GM12873 (cell line): ENCODE results near the gene SYNPO.

Experiments used
- TF ChIP-seq, protein P1 (sequence below): IDR thresholded peaks from 2 replicates; pipeline ENCODE4 v1.5.1; 2012; ENCODE audit warnings: low read depth, mild to moderate bottlenecking, moderate library complexity, low read length, control low read depth; ENCODE audit not compliant: insufficient read depth; ENCODE audit errors: missing control alignments

Gene SYNPO

GRCh38 chr5:150644058-150644457 lies 3.6 kb downstream of the SYNPO start:
- TF ChIP-seq, protein P1, sequence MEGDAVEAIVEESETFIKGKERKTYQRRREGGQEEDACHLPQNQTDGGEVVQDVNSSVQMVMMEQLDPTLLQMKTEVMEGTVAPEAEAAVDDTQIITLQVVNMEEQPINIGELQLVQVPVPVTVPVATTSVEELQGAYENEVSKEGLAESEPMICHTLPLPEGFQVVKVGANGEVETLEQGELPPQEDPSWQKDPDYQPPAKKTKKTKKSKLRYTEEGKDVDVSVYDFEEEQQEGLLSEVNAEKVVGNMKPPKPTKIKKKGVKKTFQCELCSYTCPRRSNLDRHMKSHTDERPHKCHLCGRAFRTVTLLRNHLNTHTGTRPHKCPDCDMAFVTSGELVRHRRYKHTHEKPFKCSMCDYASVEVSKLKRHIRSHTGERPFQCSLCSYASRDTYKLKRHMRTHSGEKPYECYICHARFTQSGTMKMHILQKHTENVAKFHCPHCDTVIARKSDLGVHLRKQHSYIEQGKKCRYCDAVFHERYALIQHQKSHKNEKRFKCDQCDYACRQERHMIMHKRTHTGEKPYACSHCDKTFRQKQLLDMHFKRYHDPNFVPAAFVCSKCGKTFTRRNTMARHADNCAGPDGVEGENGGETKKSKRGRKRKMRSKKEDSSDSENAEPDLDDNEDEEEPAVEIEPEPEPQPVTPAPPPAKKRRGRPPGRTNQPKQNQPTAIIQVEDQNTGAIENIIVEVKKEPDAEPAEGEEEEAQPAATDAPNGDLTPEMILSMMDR, result no peak

DNA sequence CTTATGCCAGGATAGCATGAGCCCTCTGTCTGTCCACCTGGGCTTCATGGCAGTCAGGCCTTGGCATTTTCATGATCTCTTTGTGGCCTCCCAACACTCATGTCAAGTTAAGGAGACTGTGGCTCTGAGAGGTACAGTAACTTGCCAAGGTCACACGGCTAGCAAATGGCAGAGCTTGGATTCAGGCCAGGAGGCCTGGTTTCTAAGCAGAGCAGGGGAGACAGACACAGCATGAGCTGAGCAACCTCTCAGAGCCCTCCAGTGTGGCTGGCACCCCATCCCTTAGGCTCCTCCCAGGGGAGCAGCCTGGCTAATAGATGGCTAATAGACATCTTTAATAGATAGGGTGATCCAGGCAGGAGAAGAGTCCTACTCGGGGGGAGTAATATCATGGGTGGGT lies 4.1 kb downstream of the SYNPO start:
- TF ChIP-seq, protein P1, result no peak

GRCh38 chr5:150645070-150645700 lies 4.7 kb downstream of the SYNPO start:
- TF ChIP-seq, protein P1, result no peak

GRCh38 chr5:150647275-150648251 lies 7.1 kb downstream of the SYNPO start:
- TF ChIP-seq, protein P1, result no peak

DNA sequence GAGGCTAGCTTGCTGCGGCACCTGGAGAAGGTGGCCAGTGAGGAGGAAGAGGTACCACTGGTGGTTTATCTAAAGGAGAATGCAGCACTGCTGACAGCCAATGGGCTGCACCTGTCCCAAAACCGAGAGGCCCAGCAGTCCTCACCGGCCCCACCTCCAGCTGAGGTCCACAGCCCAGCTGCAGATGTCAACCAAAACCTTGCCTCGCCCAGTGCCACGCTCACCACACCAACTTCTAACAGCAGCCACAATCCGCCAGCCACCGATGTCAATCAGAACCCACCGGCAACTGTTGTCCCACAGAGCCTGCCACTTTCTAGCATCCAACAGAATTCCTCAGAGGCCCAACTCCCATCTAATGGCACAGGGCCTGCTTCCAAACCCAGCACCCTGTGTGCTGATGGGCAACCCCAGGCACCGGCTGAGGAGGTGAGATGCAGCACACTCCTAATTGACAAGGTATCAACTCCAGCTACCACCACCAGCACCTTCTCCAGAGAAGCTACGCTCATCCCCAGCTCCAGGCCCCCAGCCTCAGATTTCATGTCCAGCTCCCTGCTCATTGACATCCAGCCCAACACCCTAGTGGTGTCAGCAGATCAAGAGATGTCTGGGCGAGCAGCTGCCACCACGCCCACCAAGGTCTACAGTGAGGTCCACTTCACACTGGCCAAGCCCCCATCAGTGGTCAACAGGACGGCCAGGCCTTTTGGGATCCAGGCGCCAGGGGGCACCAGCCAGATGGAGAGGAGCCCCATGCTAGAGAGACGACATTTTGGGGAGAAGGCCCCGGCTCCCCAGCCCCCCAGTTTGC lies 8.0 kb downstream of the SYNPO start:
- TF ChIP-seq, protein P1, result no peak

GRCh38 chr5:150649108-150650020 lies 8.9 kb downstream of the SYNPO start:
- TF ChIP-seq, protein P1, result no peak
